ENCODE results near the gene NTM.

DNA sequence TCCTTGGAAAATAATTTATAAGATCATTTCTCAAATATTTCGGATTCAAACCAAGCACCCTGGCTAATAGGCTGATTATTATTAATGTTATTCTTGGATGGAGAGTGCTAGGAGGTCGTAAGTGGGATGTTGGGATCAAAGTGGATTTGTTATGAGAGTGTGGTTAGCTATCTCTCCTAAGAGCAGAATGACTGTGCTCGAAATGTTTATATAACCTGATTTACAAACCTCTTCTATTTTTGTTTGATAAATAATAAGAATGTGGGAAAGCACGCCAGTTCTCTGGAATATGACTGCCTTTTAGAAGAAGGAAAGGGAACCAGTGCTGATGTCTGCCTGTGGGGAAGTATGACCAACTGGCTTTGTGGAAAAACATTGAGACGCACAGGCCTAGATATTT is 527.5 kb downstream of the NTM start:
- TF ChIP-seq EZH2 (IDR thresholded peaks at IDR 0.05; ENCODE audit: insufficient read depth, poor library complexity, severe bottlenecking), result no peak
- TF ChIP-seq EZH2phosphoT487 (IDR thresholded peaks at IDR 0.05; ENCODE audit: insufficient read depth, low read depth), result no peak

Data from GM23248 (cell line).